Iris pigment epithelial cell (primary cell): Measurements from ENCODE around the gene MGAT4A.

Experiments
- DNase-seq: peaks from one replicate; pipeline ENCODE4 v3.0.0-alpha.2; 2011; ENCODE audit warnings: low read depth

The MGAT4A gene

DNA sequence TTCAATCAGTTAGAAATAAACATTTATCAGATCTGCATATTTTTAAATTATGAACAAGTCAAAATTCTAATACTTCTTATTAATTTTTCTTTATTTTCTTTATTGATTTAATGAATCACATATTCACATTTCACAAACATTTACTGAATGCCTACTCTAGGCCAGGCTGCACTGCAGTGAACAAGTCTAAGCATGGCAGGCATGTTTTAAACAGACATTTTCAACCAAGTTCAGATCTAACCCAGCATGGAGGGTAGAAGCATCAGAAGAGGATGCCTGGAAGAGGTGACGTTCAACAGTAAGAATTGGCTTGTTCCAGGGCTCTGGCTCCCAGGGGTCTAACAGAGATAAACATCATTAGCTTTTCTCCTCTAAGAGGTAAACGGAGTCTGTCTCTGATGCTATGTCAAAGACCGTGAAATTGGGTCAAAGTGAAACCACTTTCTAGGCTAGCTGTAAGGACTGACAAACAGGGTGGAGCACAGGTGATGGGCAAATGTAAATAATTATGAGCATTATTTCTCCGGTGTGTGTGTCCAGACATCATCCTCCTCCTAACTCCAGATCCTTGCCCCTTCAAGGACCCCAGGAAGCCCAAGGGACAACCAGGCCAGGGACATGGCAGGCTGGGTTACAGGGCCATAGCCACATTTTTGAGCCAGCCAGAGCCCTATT, 72.0 kb downstream of the MGAT4A start:
- no peak for DNase-seq

DNA sequence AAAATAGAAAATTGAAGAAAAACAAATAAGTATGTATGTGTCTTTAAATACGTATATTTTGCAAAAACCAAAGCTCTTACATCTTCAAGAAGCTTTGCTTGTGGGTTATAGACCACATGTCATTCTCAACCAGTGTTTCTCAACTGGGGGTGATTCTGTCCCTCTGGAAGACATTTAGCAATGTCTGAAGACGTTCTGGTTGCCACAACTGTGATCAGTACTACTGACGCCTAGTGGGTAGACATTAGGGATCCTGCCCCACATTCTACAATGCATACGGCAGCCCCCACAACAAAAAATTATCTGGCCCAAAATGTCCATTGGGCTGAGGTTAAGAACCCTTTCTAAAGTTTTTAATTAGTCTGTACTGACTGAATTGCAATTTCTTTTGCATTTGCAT, 74.1 kb downstream of the MGAT4A start:
- no peak for DNase-seq

DNA sequence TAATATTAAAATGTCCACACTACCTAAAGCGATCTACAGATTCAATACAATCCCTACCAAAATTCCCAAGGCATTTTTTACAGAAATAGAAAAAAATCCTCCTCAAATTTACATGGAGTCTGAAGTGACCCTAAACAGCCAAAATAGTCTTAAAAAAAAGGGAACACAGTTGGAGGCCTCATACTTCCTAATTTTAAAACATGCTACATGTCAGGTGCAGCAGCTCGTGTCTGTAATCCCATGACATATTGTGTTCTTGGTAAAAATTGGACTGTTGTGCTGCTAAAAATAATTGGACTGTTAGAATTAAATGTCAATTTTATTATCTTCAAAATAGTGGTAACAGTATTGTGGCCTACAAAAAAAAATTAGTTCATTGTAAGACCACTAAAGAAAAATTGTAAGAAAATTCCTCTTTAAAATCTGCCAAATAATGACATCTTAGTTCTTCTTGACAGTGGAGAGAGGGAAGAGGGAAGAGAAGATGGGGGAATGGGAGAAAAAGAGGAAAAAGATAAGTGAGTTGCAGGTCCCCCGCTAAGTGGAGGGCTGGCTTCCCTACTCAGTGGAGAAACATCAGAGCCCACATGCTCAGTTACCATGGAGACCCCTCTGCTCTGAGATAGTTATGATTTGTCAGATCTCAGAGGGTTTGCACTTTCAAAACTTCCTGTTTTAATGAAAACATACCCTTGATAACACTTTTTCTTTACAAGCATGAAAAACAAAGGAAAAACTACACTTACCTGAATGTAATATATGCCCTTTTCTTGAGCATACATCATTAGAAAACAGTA, 76.0 kb downstream of the MGAT4A start:
- no peak for DNase-seq

DNA sequence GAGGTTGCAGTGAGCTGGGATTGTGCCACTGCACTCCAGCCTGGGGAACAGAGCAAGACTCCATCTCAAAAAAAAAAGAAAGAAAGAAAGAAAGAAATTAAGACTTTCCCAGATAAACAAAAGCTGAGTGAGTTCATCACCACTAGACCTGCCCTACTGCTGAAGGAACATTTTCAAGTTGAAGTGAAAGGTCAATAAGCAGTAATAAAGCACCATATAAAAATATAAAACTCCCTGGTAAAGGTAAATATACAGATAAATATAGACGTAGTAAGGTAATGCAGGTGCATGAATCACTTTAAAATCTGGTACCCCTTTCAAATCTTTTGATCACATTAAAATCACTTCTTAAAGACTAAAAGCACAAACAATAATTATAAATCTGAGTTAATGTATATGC, 79.9 kb downstream of the MGAT4A start:
- DNase-seq: no peak

DNA sequence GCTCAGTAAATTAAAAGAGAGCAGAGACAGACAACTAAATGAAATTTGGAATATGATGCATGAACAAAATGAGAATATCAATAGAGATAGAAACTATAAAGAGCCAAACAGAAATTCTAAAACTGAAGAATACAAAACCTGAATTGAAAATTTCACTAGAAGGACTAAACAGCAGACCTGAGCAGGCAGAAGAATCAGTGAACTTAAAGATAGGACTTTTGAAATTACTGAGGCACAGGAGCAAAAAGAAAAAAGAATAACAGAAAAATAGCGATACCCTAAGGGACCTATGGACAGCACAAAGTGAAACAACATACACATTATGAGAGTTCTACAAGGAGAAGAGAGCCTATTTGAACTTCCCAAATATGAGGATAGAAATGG, 80.9 kb downstream of the MGAT4A start:
- DNase-seq: no peak

DNA sequence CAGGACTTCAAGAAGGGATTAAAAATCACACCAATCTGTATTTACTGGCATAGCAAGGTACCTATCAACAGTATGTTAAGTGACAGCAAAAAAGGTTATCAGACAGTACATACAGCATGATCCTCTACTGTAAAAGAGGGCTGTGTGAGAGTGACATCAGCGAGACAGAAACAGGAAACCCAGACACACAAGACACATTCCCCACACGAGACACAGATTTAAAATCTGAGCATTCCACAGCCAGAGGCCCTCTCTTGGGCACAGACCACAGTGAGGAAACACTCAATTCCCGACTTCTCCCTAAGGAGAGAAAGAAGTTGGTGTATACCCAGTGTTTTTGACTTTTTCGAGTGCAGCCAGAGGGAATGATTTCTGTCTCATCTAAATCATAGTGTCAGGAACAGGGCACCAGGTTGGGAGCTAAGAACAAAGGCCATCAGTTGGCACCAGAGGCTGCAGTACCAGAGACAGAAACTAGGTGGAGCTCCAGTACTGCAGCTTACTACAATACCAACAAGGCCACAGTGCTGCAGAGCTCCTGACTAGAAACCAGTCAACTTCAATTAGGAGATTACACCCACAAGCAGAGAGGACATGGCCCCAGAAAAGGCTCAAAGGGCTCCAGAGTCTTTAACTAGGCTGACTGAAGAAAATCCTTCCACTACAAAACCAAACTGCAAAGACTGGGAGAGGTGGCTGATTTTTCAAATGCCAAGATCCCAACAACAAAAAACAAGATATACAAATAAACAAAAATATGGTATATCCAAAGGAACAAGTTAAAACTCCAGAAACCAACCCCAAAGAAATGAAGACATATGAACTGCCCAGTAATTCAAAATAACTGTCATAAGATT, 81.6 kb downstream of the MGAT4A start:
- peak; percentile 70 for DNase-seq

DNA sequence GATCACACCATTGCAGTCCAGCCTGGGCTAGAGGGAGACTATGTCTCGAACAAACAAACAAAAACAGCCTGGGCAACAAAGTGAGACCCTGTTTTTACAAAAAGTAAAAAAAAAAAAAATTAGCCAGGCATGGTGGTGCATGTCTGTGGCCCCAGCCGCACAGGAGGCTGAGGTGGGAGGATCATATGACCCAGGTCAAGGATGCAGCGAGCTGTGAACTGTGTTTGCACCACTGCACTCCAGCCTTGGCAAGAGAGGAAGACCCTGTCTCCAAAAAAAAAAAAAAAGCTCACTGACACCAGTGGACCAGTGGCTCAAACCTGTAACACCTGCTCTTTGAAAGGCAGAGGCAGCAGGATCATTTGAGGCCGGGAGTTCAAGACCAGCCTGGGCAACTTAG, 82.5 kb downstream of the MGAT4A start:
- DNase-seq: no peak

DNA sequence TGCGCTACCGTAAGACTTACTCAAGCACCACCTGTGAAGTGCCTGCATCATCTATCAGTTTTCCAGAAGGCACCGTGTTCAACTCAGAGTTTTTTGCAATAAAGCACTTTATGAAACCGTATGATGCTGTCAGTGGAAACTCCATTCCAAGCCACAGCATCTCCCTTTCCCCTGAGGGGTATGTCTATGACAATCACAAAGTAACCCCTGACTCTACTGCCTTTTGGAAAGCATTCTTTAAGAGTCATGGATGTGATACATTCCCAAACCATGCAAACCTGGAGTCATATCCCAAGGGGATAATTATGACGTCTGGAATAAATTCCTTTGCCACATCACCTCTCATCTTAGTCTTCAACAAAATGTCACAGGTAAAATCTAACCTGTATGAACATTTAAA, 83.3 kb downstream of the MGAT4A start:
- no peak for DNase-seq

DNA sequence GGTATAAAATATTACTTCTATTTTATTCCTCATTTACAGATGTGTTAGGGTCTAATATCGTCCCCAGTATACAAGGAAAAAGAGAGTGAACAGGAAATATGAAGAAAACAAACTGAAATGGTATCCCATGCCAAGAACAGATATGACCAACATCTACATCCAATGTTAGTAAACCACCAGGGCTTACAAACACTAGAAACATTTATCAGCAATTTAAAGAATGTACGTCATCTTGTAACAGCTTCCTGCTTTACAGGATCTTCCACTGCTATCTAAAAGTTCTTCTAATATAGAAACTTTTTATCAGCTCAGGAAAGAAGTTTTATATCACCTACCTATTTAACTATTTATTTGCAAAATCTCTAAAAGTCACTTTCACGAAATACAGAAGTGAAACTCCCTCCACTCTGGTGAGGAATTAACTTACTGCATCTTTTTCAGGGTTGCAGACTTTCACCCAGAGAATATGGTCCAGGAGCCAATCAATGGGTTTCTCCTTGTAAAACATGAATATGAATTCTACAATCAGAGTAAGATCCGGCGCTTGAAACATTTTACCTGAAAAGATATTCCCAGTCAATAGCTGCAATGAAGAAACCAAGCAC, 87.3 kb downstream of the MGAT4A start:
- peak; percentile 52 for DNase-seq

DNA sequence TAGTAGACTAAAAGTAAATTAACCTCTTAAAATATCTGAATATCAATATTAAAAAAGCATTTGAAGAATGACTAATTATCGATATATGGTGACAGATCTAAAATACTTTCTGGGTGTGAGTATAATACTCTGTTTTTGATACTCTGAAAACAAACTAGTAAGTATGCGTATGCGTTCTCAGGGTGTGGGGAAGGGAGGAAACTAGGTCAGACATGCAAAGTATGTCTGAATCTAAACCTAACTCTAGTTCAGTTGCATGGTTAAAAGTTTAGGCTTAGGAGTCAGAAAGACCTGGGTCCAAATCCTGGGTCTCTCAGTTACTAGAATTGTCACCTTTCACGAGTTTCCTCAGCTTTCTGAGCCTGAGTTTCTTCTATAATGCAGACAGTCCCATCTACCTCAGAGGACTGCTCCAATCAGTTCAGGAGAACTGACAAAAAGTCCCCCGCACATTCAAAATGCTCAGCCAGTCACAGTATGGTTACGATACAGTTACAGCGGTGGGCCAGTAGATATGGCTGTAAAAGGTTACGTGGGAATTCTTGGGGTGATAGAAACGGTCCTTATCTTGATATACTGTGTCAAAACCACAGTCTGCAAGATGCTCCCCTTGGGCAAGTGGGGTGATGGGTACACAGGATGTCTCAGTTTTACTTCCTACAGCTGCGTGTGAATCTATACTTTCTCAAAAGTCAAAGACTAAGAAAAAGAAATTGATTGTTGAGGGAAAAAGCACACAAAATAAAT, 93.4 kb downstream of the MGAT4A start:
- DNase-seq: no peak

DNA sequence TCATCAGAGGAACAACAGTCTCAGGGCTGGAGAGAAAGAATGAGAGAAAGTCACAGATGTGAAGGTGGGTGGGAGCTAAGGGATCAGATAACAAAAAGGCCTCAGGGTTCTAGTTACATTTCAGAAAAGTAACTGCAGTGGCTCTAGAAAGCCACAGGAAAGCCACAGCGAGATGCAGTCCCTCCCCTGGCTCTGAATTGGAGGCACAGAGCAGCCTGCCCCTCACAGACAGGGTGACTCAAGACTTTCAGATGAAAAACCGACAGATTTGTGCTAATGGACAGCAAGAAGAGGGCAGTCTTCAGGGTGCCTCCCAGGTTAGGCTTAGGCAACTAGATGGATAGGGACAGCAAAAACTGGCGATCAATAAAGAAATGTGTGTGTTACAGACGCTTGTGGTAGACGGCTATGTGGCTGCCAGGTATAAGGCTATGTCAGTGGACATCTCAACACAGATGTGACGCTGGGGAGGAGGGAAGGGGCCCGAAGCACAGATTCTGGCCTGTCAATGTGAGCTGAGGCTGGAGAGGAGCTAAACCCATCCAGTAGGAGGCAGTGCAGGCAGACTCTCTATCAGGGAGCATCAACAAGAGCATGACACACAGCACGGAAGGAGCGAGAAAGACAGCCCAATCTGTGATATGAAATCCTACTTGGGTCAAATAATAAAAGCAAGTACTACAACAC, 96.4 kb downstream of the MGAT4A start:
- peak; percentile 15 for DNase-seq

DNA sequence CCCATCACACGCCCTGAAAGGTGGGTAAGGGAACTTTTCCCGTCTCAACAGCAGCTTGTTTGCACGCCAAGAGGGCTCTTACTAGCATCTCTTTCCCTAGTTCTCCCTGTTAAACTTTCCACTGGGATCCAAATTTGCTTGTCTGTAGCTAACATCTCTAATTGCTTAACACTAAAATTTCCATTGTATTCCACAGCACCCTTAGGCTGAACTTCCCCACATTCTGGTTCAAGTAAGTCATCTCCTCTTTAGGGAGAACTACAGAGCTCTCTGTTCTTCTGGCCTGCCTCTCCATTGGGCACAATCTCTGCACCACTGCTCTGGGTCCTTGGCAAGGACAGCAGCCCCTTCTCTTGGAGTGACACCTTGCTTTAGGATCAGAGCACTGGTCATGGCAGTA, 98.6 kb downstream of the MGAT4A start:
- DNase-seq: no peak

DNA sequence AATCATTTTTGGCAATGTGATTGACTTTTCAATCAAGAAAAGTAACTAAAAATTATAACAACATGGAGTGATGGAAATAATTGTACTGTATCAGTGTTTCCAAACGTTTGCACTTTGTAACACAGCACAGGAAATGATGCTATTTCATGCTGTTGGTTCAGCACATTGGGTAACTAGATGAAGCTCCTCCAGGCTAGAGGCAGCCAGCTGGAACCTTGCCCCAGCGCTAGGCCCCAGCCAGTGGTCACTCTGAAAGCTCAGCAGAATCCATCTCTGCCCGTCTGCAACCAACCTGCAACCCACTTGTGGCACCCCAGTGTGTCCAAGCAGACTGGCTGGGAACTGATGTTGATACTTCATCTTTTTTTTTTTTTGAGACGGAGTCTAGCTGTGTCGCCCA, 107.3 kb downstream of the MGAT4A start:
- DNase-seq: peak; percentile 69

DNA sequence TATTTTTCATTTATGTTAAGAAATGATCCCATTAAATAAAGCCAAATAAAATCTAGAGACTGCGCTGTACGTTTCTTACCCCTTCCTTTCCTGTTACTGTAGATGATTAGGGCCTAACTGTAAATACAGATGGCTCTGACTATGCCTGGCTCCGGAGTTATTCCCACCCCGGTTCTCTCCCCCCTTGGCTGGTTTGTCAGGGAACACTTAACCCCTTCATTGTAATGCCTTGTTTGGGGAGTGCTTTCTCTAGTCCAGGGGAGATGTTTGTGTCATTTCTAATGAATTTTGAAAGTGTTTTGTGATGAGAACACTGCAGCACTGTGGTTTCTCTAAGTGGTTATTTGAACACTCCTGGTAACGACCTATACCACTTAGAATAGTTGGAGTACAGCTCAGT, 113.8 kb downstream of the MGAT4A start:
- no peak for DNase-seq

DNA sequence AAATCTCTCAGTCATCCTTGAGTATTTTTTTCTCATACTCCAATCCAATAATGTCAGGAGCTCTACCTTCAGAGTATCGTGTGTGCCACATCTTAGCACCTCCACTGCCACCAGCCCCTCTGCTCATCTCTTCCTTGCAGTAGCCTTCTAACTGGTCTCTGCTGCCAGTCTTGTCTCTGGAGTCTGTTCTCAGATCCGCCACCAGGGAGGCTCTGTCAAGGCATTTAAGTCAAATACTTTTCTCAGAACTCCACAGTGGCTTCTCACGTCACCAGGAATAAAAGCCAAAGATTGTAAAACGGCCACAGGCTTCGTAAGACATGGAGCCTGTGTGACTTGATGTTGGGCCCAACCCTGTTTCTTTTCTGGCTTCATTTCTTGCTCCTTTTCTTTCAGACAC, 115.5 kb downstream of the MGAT4A start:
- no peak for DNase-seq

DNA sequence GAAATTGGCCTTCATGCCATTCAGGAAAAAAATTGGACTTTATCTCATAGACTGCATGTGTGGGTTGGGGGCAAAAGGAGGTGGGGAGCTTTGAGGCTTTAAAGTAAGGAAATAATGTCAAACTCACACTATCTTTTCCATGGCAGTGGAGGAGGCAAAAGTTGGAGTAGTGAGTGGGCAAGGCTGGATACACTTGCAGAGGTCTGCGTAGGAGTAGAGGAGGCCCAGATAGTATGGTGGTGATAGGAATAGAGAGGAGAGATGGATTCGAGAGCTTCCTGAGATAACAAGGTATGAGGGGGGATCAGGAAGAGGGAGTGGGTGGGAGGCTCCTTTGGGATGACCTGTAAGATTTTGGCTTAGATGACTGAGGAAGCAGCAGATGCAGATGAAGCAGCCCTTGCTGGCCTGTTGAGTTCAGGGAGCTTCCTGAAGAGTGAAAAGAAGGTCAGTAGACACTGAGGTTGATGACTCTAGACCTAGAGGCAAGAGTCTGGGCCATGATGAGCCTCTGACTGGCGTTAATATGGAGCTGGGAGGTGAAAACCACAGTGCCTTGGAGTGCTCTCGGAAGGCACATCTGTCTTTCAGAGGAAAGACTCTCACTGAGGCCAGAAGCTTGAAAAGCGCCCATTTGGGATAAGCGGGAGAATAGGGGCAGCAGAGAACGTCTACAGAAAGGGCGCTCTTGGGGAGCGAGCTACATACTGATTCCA, 116.8 kb downstream of the MGAT4A start:
- DNase-seq: no peak

DNA sequence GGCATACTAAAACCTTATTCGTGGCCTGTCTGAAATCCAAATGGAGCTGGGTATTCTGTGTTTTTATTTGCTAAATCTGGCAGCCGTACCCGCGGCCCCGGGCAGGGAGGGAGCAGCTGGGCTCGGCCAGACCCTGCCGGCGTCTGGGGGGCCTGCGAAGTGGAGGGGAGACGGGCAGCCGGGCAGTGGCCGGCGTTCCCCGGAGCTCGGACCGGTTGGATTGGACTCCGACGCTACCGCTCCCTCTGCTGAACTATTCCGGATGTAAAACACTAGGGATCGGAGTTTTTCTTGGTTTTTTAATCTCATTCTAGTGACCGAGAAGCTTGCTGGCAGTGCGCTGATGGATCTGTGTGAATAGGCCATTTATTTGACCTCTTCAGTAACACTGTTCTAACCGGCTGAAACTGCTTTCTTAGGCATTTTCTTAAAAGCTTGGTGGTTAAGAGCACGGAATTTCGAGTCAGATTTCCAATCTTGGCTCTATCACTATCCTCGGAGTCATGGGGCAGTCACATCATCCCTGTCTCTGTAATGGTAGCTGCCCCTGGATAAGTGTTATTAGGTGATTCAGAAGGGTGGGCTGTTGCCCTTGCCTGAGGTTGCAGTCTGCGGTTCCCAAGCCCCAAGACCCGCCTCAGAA, 121.8 kb downstream of the MGAT4A start:
- DNase-seq: peak; percentile 67

DNA sequence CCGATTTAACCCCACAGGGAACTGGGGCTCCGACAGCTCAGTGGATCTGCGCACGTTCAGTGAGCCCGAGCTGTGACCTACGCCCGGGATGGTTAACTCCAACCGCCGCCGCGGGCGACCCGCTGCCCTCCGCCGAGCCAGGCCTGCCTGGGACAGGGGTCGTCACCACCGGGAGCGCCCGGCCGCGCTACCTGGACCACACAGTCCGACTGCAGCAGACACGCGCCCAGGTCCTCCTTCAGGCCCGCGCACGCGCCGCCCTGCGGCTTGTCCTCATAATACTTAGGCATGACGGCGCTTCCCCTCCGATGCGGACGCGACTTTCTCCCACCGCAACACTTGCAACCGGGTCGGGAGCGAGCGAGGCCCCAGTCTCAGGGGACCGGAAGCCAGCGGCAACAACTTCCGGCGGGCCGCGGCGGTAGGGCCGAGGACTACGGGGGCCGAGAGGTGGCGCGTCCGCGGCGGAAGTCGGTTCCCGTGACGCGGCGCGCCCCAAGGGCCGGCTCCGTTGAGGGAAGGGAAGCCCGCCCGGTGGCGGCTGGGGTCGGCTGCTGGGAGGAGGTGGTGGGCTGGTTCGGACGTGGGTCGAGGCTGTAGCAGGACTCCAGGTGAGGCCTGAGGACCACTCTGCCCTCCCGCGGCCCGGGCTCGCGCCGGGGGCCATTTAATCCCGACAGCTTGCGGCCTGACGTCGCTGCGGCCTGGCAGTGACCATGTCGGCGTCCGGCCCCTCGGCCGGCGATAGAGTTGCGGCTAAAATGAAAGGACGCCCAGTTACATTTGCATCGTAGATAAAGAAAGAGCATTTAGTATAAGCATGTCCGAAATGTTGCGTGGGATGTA, 122.6 kb downstream of the MGAT4A start, which contains the start of the genes COA5 and UNC50:
TSS of gene COA5 (minus strand) at position 397 of the 846 bp plus-strand sequence. CDS start at position 290, 107 bp downstream.
TSS of gene UNC50 (plus strand) at position 474 of the 846 bp plus-strand sequence. CDS start 1,171 bp downstream, outside the sequence.
- peak; percentile 92 for DNase-seq

DNA sequence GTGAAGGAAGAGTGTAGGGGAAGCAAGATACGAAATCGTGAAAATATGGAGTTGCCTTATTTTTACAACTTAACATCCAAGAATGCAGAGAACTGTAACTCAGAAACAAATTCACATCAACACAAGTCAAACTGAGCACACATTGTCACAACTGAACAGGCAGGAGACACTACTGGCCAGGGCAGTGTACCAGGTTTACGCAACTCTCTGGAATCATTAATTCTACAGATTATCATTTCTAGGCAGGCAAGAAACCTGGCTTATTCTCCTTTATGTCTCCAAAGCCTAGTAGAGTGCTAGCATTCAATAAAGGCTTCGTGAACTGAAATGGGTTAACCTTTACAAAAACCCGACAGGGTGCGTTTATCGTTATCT, 123.2 kb downstream of the MGAT4A start:
- peak; percentile 20 for DNase-seq
